ENCODE results near the gene CCL24.

Gene CCL24

GRCh38 chr7:75817116-75817515 is 3.5 kb upstream of the CCL24 start:
- no peak for DNase-seq (ENCODE audit: extremely low read depth, insufficient read length)
- H3K4me3 ChIP-seq (replicated peaks; ENCODE audit: low read depth, low read length), result no peak overlapping the region
- TF ChIP-seq, protein P1, sequence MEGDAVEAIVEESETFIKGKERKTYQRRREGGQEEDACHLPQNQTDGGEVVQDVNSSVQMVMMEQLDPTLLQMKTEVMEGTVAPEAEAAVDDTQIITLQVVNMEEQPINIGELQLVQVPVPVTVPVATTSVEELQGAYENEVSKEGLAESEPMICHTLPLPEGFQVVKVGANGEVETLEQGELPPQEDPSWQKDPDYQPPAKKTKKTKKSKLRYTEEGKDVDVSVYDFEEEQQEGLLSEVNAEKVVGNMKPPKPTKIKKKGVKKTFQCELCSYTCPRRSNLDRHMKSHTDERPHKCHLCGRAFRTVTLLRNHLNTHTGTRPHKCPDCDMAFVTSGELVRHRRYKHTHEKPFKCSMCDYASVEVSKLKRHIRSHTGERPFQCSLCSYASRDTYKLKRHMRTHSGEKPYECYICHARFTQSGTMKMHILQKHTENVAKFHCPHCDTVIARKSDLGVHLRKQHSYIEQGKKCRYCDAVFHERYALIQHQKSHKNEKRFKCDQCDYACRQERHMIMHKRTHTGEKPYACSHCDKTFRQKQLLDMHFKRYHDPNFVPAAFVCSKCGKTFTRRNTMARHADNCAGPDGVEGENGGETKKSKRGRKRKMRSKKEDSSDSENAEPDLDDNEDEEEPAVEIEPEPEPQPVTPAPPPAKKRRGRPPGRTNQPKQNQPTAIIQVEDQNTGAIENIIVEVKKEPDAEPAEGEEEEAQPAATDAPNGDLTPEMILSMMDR (IDR thresholded peaks at IDR 0.05; ENCODE audit: insufficient read depth, low read length, poor library complexity, severe bottlenecking), result no peak
- no peaks in the 10 kb centered on the region for H3K36me3 ChIP-seq (ENCODE audit: control insufficient read depth, insufficient read depth, low read length)
- peaks cover under 1% of the 10 kb centered on the region; the same call in 1 of the 2 replicates for H3K27me3 ChIP-seq (replicated peaks; ENCODE audit: control insufficient read depth, insufficient read depth, low read length)

- H3K27me3 ChIP-seq (replicated peaks; ENCODE audit: control insufficient read depth, insufficient read depth, low read length), result no peaks in the 10 kb centered on the region
- H3K4me3 ChIP-seq (replicated peaks; ENCODE audit: low read depth, low read length), result no peak overlapping the region
- DNase-seq (ENCODE audit: extremely low read depth, insufficient read length), result no peak
- TF ChIP-seq, protein P1 (IDR thresholded peaks at IDR 0.05; ENCODE audit: insufficient read depth, low read length, poor library complexity, severe bottlenecking), result no peak
- no peaks in the 10 kb centered on the region for H3K36me3 ChIP-seq (ENCODE audit: control insufficient read depth, insufficient read depth, low read length)
These were observed 1.9 kb upstream of the CCL24 start for GRCh38 chr7:75815418-75816064.

GRCh38 chr7:75814407-75814947 is 871 bp upstream of the CCL24 start:
- H3K4me3 ChIP-seq (replicated peaks; ENCODE audit: low read depth, low read length), result no peak overlapping the region
- no peak for DNase-seq (ENCODE audit: extremely low read depth, insufficient read length)
- H3K36me3 ChIP-seq (ENCODE audit: control insufficient read depth, insufficient read depth, low read length), result no peaks in the 10 kb centered on the region
- TF ChIP-seq, protein P1 (IDR thresholded peaks at IDR 0.05; ENCODE audit: insufficient read depth, low read length, poor library complexity, severe bottlenecking), result no peak
- no peaks in the 10 kb centered on the region for H3K27me3 ChIP-seq (replicated peaks; ENCODE audit: control insufficient read depth, insufficient read depth, low read length)

DNA sequence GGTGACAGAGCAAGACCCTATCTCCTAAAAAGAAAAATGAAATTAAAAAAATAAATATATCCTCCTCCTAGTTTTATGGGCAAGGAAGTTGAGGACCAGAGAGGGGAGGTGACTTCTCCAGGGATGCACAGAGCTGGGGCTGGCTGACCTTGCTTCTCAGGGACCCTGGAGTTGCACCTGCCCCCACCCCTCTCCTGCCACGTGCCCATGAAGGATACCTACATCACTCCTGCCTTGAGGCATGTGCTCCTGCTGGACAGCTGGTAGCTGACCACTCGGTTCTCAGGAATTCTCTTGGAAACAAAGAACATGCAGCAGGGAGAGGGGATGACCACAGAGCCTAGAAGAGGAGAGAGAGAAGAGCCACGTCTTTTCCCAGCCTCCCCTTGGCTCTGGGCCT is 522 bp downstream of the CCL24 start:
- TF ChIP-seq, protein P1 (IDR thresholded peaks at IDR 0.05; ENCODE audit: insufficient read depth, low read length, poor library complexity, severe bottlenecking), result no peak
- no peaks in the 10 kb centered on the region for H3K36me3 ChIP-seq (ENCODE audit: control insufficient read depth, insufficient read depth, low read length)
- no peaks in the 10 kb centered on the region for H3K27me3 ChIP-seq (replicated peaks; ENCODE audit: control insufficient read depth, insufficient read depth, low read length)
- DNase-seq (ENCODE audit: extremely low read depth, insufficient read length), result no peak
- no peak overlapping the region for H3K4me3 ChIP-seq (replicated peaks; ENCODE audit: low read depth, low read length)

DNA sequence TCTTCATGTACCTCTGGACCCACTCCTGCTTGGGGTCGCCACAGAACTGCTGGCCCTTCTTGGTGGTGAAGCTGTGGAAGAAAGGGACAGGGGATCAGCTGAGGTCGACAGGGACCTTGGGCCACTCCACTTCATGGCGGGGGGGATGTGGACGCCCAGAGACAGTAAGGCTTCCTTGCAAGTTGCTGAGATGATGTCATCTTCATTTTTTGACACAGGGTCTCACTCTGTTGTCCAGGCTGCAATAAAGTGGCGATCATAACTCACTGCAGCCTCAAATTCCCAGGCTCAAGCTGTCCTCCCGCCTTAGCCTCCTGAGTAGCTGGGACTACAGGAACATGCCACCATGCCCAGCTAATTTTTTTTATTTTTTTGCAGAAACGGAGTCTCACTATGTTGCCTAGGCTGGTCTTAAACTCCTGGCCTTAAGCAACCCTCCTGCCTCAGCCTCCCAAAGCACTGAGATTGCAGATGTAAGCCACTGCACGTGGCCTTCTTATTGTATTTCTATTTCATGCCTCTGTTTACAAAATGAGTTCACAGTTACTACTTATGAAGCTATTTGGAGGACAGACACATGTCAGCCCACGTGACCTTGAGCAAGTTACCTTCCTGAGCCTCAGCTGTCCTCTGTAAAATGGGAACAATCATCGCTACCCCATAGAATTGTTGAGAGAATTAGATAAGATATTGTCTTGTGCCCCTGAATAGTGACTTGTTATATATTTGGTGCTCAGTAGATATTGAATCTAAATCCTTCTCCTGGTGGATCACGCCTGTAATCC is 1.5 kb downstream of the CCL24 start:
- no peak for DNase-seq (ENCODE audit: extremely low read depth, insufficient read length)
- H3K4me3 ChIP-seq (replicated peaks; ENCODE audit: low read depth, low read length), result no peak overlapping the region
- TF ChIP-seq, protein P1 (IDR thresholded peaks at IDR 0.05; ENCODE audit: insufficient read depth, low read length, poor library complexity, severe bottlenecking), result no peak
- H3K36me3 ChIP-seq (ENCODE audit: control insufficient read depth, insufficient read depth, low read length), result no peaks in the 10 kb centered on the region
- no peaks in the 10 kb centered on the region for H3K27me3 ChIP-seq (replicated peaks; ENCODE audit: control insufficient read depth, insufficient read depth, low read length)
